KOPT-K1 (cell line): ENCODE data around the gene SORCS2.

Source experiments
- H3K27ac ChIP-seq: fragments of 200-600 bp; sonication (generic); 2 replicates; pipeline ENCODE4 v1.5.1; 2016; ENCODE audit warnings: antibody characterized with exemption, mild to moderate bottlenecking, low read depth, low read length; ENCODE audit not compliant: poor library complexity, severe bottlenecking
- H3K36me3 ChIP-seq: fragments of 200-600 bp; sonication (generic); 2 replicates; pipeline ENCODE4 v1.5.1; 2017; ENCODE audit warnings: antibody characterized with exemption, mild to moderate bottlenecking, low read length, moderate library complexity; ENCODE audit not compliant: insufficient read depth
- H3K9me3 ChIP-seq: fragments of 200-600 bp; sonication (generic); 2 replicates; pipeline ENCODE4 v1.5.1; 2017; ENCODE audit warnings: antibody characterized with exemption, low read length, mild to moderate bottlenecking; ENCODE audit not compliant: insufficient read depth, poor library complexity, severe bottlenecking

The SORCS2 gene

DNA sequence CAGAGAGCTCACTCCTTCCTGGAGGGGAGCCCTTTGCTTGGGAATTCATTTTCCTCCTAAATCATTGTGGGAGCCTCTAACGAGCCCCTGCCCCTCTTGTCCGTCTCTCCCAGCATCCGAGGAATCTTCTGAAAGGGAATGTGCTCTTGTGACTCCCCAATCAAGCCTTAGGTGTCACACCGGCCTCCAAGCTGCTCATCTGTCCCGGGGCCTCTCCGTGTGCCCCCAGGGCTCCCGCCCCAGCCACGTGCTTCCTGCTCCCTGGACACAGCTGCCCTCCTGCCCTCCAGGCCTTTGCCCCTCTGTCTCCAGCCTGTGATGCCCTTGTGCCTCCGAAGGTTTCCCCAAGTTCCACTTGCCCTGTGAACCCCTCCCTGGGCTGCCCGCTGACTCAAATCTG is 507.5 kb downstream of the SORCS2 start:
- Histone ChIP-seq H3K27ac (no peak overlapping the region), H3K9me3 (no peaks in the 10 kb centered on the region), H3K36me3 (no peaks in the 10 kb centered on the region)

- no peaks in the 10 kb centered on the region for H3K9me3 ChIP-seq
Measured at GRCh38 chr4:7700665-7701064, 508.3 kb downstream of the SORCS2 start.

DNA sequence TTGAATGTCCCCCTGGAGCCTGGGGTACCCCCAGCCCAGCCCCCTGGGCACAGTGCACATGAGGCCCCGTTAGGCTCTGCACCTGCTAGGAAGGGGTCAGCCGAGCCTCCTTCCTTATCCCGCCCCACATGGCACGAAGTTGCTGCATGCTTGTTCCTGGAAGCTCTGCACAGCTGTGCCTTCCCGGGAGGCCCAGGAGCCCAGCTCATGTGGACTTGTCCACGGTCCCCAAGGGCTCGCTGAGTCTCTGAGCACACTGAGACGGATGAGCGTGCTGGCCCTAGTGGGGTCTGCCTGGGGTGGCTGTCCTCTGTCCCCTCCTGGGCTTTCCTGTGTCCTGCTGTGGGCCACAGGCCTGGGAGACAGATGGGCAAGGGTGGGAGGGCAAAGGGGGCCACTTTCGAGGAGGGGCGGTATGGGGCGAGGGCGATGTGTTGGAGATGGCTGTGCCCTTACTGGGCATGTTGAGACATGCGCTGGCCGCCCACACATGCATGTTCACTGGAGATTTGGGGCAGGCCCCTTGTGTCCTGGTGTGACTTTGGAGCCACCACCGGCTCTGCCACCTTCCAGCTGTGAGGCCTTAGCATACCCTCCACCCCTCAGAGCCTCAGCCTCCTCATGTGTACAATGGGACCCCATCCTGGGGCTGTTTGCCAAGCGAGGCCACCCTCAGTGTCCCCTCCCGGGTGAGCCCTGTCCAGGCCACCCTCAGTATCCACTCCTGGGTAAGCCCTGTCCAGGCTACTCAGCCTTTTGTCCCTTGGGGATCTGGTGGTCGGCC is 509.7 kb downstream of the SORCS2 start:
- H3K27ac ChIP-seq, result no peak overlapping the region
- H3K9me3 ChIP-seq, result no peaks in the 10 kb centered on the region
- H3K36me3 ChIP-seq, result no peaks in the 10 kb centered on the region

More at GRCh38 chr4:7700665-7701064, 508.3 kb downstream of the SORCS2 start:
- Histone ChIP-seq H3K27ac (no peak overlapping the region), H3K36me3 (no peaks in the 10 kb centered on the region)

GRCh38 chr4:7703688-7704087 is 511.4 kb downstream of the SORCS2 start:
- Histone ChIP-seq H3K27ac (no peak overlapping the region), H3K9me3 (no peaks in the 10 kb centered on the region), H3K36me3 (no peaks in the 10 kb centered on the region)

GRCh38 chr4:7704091-7704490 is 511.8 kb downstream of the SORCS2 start:
- Histone ChIP-seq H3K9me3 (no peaks in the 10 kb centered on the region), H3K36me3 (no peaks in the 10 kb centered on the region), H3K27ac (no peak overlapping the region)

DNA sequence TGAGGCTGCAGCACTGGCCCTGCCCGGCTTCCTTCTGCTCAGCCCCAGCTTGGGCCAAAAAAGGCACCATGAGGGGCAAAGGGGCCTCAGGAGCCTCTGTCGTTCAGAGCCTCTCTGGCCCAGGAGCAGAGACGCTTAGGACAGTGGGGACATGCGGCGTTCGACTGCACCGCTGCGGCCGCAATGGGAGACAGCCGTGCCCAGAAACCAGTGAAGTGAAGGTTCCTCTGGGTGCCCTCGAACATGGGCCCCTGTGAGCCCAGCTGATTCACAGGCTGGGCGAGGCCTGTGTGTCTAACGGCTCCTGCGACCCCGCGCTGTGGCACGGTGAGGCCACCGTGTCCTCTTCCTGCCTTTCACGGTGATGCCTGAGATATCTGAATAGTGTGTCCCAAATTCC is 512.3 kb downstream of the SORCS2 start:
- H3K36me3 ChIP-seq, result no peaks in the 10 kb centered on the region
- H3K27ac ChIP-seq, result no peak overlapping the region
- H3K9me3 ChIP-seq, result no peaks in the 10 kb centered on the region

GRCh38 chr4:7705062-7705461 is 512.7 kb downstream of the SORCS2 start:
- Histone ChIP-seq H3K36me3 (no peaks in the 10 kb centered on the region), H3K9me3 (no peaks in the 10 kb centered on the region), H3K27ac (no peak overlapping the region)

DNA sequence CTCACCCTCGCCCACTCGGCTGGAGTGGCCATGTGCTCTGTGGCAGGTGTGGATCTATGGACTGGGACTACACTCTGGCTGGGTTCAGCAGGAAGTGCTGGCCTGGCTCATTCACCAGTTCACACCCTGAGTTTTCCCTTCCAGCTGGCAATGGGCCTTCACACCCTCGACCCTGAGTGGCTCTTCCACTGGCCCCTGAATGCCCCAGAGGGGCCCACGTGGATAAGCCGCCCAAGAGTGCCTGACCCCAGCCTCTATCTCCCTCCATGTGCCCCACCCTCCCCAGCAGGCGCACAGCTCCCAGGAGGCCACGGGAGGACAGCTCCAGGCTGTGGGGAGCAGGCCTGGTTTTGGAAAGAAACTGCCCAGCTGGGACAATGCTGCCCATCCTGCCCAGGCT is 513.3 kb downstream of the SORCS2 start:
- Histone ChIP-seq H3K9me3 (no peaks in the 10 kb centered on the region), H3K27ac (no peak overlapping the region), H3K36me3 (no peaks in the 10 kb centered on the region)

DNA sequence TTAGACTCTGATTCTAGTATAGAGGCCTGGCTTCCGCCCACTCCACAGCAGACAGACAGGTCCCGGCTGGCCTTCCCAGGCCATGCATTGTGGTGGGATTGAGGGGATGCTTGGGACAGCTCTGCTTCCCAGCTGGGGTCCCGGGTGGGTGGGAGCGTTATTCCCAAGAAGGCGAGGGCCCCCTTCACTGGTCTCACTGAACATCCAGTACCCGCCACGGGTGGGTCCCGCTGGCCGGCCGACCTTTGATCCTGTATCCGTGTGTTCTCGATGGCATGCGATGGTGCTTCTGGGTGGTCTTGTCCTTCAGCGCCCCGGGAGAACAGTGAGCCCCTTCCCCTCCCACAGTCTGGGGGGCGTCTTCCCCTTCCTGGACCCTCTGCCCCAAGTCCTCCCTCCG is 515.9 kb downstream of the SORCS2 start:
- no peak overlapping the region for H3K27ac ChIP-seq
- no peaks in the 10 kb centered on the region for H3K36me3 ChIP-seq
- H3K9me3 ChIP-seq, result no peaks in the 10 kb centered on the region

DNA sequence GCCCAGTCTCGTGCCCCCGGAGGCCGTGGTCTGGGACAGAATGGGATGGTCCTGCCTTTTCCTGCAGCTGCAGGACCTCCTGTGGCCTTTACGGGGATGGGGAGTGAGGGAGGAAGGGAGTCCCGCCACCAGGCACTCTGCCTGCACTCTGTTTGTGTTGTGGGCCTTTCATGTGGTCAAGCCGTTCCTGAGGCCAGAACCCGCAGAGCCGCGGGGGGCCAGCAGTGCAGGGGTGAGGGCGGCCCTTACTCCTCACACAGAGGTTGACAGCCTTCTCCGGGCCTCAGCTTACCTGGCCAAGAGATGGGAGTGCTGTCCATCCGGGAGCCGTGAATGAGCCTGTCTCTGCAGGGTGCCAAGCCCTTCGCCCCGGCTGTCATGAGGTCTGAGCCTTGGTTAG is 516.6 kb downstream of the SORCS2 start:
- no peak overlapping the region for H3K27ac ChIP-seq
- no peaks in the 10 kb centered on the region for H3K9me3 ChIP-seq
- no peaks in the 10 kb centered on the region for H3K36me3 ChIP-seq

- Histone ChIP-seq H3K36me3 (no peaks in the 10 kb centered on the region), H3K9me3 (no peaks in the 10 kb centered on the region), H3K27ac (no peak overlapping the region)
Measured at GRCh38 chr4:7709431-7709830, 517.1 kb downstream of the SORCS2 start.

DNA sequence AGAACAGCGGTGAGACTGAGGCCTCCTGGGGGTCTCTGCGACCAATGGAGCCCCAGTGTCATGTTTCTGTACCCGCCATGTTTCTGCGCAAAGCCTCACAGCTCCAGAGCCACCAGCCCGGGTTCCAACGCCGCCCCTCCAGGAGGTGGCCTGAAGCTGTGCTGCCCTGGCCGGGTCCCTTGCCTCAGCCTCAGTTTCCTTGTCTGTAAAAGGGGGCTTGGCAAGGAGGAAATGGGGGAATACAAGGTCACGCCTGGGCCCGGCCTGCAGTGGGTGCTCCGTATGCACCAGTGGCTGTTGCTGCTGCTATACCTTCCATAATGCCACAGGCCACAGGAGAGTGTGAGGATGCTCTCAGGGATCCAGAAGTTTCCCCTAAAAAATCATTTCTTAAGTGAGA is 517.8 kb downstream of the SORCS2 start:
- H3K27ac ChIP-seq, result no peak overlapping the region
- no peaks in the 10 kb centered on the region for H3K9me3 ChIP-seq
- no peaks in the 10 kb centered on the region for H3K36me3 ChIP-seq

- Histone ChIP-seq H3K27ac (no peak overlapping the region), H3K9me3 (no peaks in the 10 kb centered on the region), H3K36me3 (no peaks in the 10 kb centered on the region)
Measured at GRCh38 chr4:7710576-7711306, 518.4 kb downstream of the SORCS2 start.

DNA sequence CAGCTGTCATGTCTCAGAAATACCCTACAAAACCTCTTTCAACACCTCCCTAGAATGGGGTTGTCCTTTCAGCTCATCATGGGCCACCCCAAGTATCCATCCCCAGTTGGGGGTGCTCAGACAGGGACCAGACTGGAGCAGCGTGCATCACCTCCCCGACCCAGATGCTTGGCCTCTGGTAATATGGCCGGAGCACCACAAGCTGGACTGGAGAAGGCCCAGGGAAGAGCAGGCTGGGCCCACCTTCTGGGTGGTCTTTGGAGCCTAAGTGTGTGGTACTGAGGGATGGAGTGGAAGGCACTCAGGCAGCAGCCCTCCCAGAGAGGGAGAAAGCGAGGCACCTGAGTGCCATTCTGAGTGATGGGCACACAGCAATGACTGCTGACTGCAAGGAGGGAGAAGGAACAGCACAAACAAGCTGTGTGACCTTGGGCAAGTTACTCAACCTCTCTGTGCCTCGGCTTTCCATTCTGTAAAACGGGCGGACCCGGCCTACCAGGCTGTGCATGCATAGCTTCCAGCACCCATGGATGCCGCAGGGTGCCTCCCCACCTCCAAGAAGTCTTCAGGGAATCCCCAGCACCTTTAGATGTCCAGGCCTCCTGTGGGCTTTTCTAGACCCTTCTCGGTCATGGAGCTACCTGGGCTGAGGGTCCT is 519.1 kb downstream of the SORCS2 start:
- Histone ChIP-seq H3K27ac (no peak overlapping the region), H3K9me3 (no peaks in the 10 kb centered on the region)

DNA sequence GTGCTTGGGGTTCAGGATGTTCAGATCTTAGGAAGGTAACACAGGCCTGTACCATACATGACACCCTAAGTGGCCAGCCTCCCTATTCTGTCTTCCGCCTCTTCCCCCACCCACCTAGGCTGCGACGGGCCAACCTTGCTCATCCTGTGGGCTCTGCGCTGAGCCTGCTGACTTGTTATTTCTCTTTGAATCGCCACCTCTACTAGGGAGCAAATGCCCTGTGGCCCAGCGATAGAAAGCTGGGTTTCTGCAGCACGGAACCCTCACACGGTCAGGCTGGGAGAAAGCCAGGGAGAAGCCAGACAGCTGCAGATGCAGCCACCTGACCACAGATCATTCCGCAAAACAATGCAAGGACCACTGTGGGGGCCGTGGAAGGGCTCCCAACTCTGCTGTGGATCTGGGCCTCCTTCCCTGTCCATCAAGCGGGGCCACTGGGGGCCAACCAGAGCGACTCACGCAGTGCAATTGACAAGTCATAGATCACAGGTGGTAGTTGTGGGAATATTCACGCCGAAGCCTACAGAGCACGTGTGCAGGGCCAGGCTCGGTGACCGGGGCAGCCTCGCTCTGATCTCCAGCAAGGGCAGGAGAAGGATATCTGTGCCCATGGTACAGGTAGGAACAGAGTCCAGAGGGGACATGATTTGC is 519.8 kb downstream of the SORCS2 start:
- Histone ChIP-seq H3K9me3 (no peaks in the 10 kb centered on the region), H3K36me3 (no peaks in the 10 kb centered on the region), H3K27ac (no peak overlapping the region)

More for the DNA sequence above, 519.1 kb downstream of the SORCS2 start:
- no peaks in the 10 kb centered on the region for H3K36me3 ChIP-seq
